Ovary (tissue), 3 donors: ENCODE data around the gene CEP164.

Source experiments
- CTCF ChIP-seq, 3 donors: fragments of 450-650 bp in 2 of 3; fragments of 200-600 bp in 1 of 3; IDR thresholded peaks; one replicate each; pipeline versions ENCODE4 v1.5.1 to v1.8.0; 2016 to 2022; ENCODE audit warnings: antibody characterized with exemption in 3 of 3, mild to moderate bottlenecking in 1 of 3
- POLR2A ChIP-seq: fragments of 450-650 bp; IDR thresholded peaks from one replicate; pipeline ENCODE4 v1.6.1; 2017; ENCODE audit warnings: antibody characterized with exemption, mild to moderate bottlenecking, moderate library complexity
- donor health status: DM: no; HTN: no; CAD: no.

GRCh38 chr11:117300773-117301172, 26.9 kb upstream of the CEP164 start:
- TF ChIP-seq CTCF (IDR thresholded peaks at IDR 0.05) (no peak), POLR2A (no peak)
